Measurements from ENCODE around the gene TRIM41.

The TRIM41 gene

GRCh38 chr5:181237729-181238385 lies 14.8 kb downstream of the TRIM41 start:
- no peak for DNase-seq (ENCODE audit: low spot score)
- in situ Hi-C loops (cut with MboI; ENCODE audit: low sequenced_read_pairs, unreplicated experiment): no loop called here
- no peak for TF ChIP-seq CTCF (IDR thresholded peaks at IDR 0.05; ENCODE audit: borderline replicate concordance, control extremely low read depth, extremely low read depth, insufficient read depth, missing control alignments)

- no peak for TF ChIP-seq CTCF (IDR thresholded peaks at IDR 0.05; ENCODE audit: borderline replicate concordance, control extremely low read depth, extremely low read depth, insufficient read depth, missing control alignments)
- in situ Hi-C loops (cut with MboI; ENCODE audit: low sequenced_read_pairs, unreplicated experiment): no loop called here
- no peak for DNase-seq (ENCODE audit: low spot score)
These were observed 16.1 kb downstream of the TRIM41 start for GRCh38 chr5:181239062-181239663.

- DNase-seq (ENCODE audit: low spot score): peak; percentile 41
- in situ Hi-C loops (cut with MboI; ENCODE audit: low sequenced_read_pairs, unreplicated experiment): no loop called here
- TF ChIP-seq CTCF (IDR thresholded peaks at IDR 0.05; ENCODE audit: borderline replicate concordance, control extremely low read depth, extremely low read depth, insufficient read depth, missing control alignments): no peak
These were observed 18.4 kb downstream of the TRIM41 start for GRCh38 chr5:181241393-181241975.

- DNase-seq (ENCODE audit: low spot score): no peak
- no peak for TF ChIP-seq CTCF (IDR thresholded peaks at IDR 0.05; ENCODE audit: borderline replicate concordance, control extremely low read depth, extremely low read depth, insufficient read depth, missing control alignments)
- in situ Hi-C loops (cut with MboI; ENCODE audit: low sequenced_read_pairs, unreplicated experiment): no loop called here
These were observed 19.0 kb downstream of the TRIM41 start for GRCh38 chr5:181242031-181242451.

GRCh38 chr5:181243018-181243563 lies 20.0 kb downstream of the TRIM41 start:
- in situ Hi-C loops (cut with MboI; ENCODE audit: low sequenced_read_pairs, unreplicated experiment): no loop called here
- no peak for DNase-seq (ENCODE audit: low spot score)
- no peak for TF ChIP-seq CTCF (IDR thresholded peaks at IDR 0.05; ENCODE audit: borderline replicate concordance, control extremely low read depth, extremely low read depth, insufficient read depth, missing control alignments)

GRCh38 chr5:181243564-181244343 lies 20.7 kb downstream of the TRIM41 start, which contains the start of gene RACK1:
TSS of gene RACK1 (minus strand) at chr5:181243906. CDS start at chr5:181243800, 106 bp downstream.
- TF ChIP-seq CTCF (IDR thresholded peaks at IDR 0.05; ENCODE audit: borderline replicate concordance, control extremely low read depth, extremely low read depth, insufficient read depth, missing control alignments): no peak
- in situ Hi-C loops (cut with MboI; ENCODE audit: low sequenced_read_pairs, unreplicated experiment): no loop called here
- peak; percentile 92 for DNase-seq (ENCODE audit: low spot score)
